Fibroblast of lung (primary cell): ENCODE data around the gene ABCA4. TPM values are rescaled to one million over a fixed set of nuclear protein-coding genes. Genes with fewer than 3 reads are reported as not detected.
"Not testable (repeated sequence)": the region's sequence is repeated elsewhere in the genome, so short reads cannot be mapped to it uniquely, and the experiment has no call there.

Experiments used
- DNase-seq, 2 donors: peaks; one replicate each; pipeline versions ENCODE4 v3.0.0 to v3.0.0-alpha.2; 2010; ENCODE audit warnings: low read depth in 2 of 2
- H2AFZ ChIP-seq: 2 replicates; pipeline ENCODE4 v1.5.1; 2012; ENCODE audit warnings: low read length, control low read depth, inconsistent platforms
- H3K27ac ChIP-seq: 2 replicates; pipeline ENCODE4 v1.5.1; 2011; ENCODE audit warnings: low read length, control low read depth; ENCODE audit not compliant: insufficient read depth
- H3K27me3 ChIP-seq: 2 replicates; pipeline ENCODE4 v1.5.1; 2011; ENCODE audit warnings: mild to moderate bottlenecking, low read length; ENCODE audit not compliant: control insufficient read depth, insufficient read depth
- H3K36me3 ChIP-seq: 2 replicates; pipeline ENCODE4 v1.5.1; 2011; ENCODE audit warnings: low read length; ENCODE audit not compliant: control insufficient read depth, insufficient read depth
- H3K4me1 ChIP-seq: 2 replicates; pipeline ENCODE4 v1.5.1; 2011; ENCODE audit warnings: low read length; ENCODE audit not compliant: control insufficient read depth, insufficient read depth; ENCODE audit errors: extremely low read depth
- H3K4me2 ChIP-seq: 2 replicates; pipeline ENCODE4 v1.5.1; 2011; ENCODE audit warnings: low read length, control low read depth; ENCODE audit not compliant: insufficient read depth; ENCODE audit errors: extremely low read depth
- H3K4me3 ChIP-seq, 4 experiments: fragments of 200-600 bp in 1 of 4; sonication (generic) in 1 of 4; replicated peaks in 1 of 4; 2 replicates each; pipeline ENCODE4 v1.5.1; 2011 to 2016; ENCODE audit warnings: low read length in 4 of 4, low read depth in 3 of 4, mild to moderate bottlenecking in 3 of 4, control low read depth in 2 of 4, inconsistent platforms in 1 of 4, mixed read lengths in 1 of 4; ENCODE audit not compliant: insufficient read depth in 1 of 4; ENCODE audit errors: control extremely low read depth in 1 of 4
- H3K79me2 ChIP-seq: 2 replicates; pipeline ENCODE4 v1.5.1; 2012; ENCODE audit warnings: mild to moderate bottlenecking, low read length, inconsistent platforms; ENCODE audit not compliant: control insufficient read depth, insufficient read depth
- H3K9ac ChIP-seq: 2 replicates; pipeline ENCODE4 v1.5.1; 2011; ENCODE audit warnings: mild to moderate bottlenecking, low read length, control low read depth; ENCODE audit not compliant: insufficient read depth
- H3K9me3 ChIP-seq: 2 replicates; pipeline ENCODE4 v1.5.1; 2012; ENCODE audit warnings: low read depth, low read length; ENCODE audit not compliant: control insufficient read depth, insufficient read depth
- H4K20me1 ChIP-seq: 2 replicates; pipeline ENCODE4 v1.5.1; 2011; ENCODE audit warnings: low read length; ENCODE audit not compliant: control insufficient read depth, insufficient read depth; ENCODE audit errors: extremely low read depth
- EZH2 ChIP-seq: IDR thresholded peaks from 2 replicates; pipeline ENCODE4 v1.5.1; 2012; ENCODE audit warnings: low read length, control low read depth, mild to moderate bottlenecking; ENCODE audit errors: missing control alignments
- polyA minus RNA-seq: library from RNA; depleted of rRNA, polyadenylated mRNA; stranded (reverse); fragments of >200 nt; gene quantifications from 2 replicates; pipeline ENCODE4 v1.2.3, GENCODE V29; 2011; ENCODE audit warnings: low replicate concordance
- polyA plus RNA-seq, 2 donors: library from polyadenylated mRNA; depleted of rRNA in 1 of 2; stranded (reverse) in 1 of 2; unstranded in 1 of 2; fragments of >200 nt; gene quantifications; 2 replicates each; pipeline ENCODE4 v1.2.1, GENCODE V29; 2011 to 2012; ENCODE audit warnings: missing spikeins in 1 of 2
- total RNA-seq: library from RNA; depleted of rRNA; stranded (reverse); fragments of >200 nt; gene quantifications from 2 replicates; pipeline ENCODE4 v1.2.1, GENCODE V29; 2014
- TF ChIP-seq, protein P1 (sequence below), 2 donors: IDR thresholded peaks in 1 of 2; conservative IDR thresholded peaks in 1 of 2; 1 replicate in 1 of 2; 2 replicates in 1 of 2; pipeline ENCODE4 v1.5.1; 2011 to 2012; ENCODE audit warnings: low read length in 2 of 2, control low read depth in 1 of 2, inconsistent platforms in 1 of 2, low read depth in 1 of 2, mild to moderate bottlenecking in 1 of 2

ABCA4 gene
- total RNA-seq, result 0.26 and 0.33 TPM in 2 replicates
- 0.02 and 0.07 TPM in 2 replicates for polyA plus RNA-seq
- polyA plus RNA-seq (2012), result 0.01 and 0.22 TPM in 2 replicates
- polyA minus RNA-seq, result 0.59 TPM in 1 of 2 replicates, not detected in the other

DNA sequence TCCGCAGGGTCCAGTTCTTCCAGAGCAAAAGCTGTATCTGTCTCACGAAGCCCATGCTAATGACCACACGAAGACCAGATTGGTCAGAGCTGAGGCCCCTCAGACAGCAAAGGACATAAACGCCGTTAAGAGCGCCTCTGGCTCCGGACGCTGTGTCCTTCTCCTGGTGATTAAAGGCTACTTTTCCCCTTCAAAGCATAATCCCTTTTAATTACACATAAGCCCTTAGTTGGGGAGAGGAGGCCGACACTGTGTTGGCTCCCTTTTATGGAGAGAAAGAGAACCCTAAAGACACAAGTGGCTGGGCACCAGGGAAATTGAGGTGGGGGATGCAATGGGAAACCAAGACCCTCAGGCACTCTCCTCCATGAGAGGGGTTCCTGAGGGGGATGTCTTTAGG, at the start of gene ABCA4:
ABCA4 (minus strand) TSS at position 158 of the 400 bp plus-strand sequence; CDS start at position 55, 103 bp downstream.
- no peaks in the 10 kb centered on the region for H3K36me3 ChIP-seq
- no peak for TF ChIP-seq EZH2
- TF ChIP-seq, protein P1, sequence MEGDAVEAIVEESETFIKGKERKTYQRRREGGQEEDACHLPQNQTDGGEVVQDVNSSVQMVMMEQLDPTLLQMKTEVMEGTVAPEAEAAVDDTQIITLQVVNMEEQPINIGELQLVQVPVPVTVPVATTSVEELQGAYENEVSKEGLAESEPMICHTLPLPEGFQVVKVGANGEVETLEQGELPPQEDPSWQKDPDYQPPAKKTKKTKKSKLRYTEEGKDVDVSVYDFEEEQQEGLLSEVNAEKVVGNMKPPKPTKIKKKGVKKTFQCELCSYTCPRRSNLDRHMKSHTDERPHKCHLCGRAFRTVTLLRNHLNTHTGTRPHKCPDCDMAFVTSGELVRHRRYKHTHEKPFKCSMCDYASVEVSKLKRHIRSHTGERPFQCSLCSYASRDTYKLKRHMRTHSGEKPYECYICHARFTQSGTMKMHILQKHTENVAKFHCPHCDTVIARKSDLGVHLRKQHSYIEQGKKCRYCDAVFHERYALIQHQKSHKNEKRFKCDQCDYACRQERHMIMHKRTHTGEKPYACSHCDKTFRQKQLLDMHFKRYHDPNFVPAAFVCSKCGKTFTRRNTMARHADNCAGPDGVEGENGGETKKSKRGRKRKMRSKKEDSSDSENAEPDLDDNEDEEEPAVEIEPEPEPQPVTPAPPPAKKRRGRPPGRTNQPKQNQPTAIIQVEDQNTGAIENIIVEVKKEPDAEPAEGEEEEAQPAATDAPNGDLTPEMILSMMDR (conservative IDR thresholded peaks at IDR 0.05 in 1 of 2, IDR thresholded peaks at IDR 0.05 in 1 of 2; ENCODE audit: low read depth in 1 of 2, low read length in 2 of 2), result no peak
- H4K20me1 ChIP-seq, result no peaks in the 10 kb centered on the region
- H3K27me3 ChIP-seq, result peaks cover 6% of the 10 kb centered on the region
- H2AFZ ChIP-seq, result no peak within 1 kb of the TSS
- H3K79me2 ChIP-seq, result no peaks in the 10 kb centered on the region
- H3K9me3 ChIP-seq, result no peaks in the 10 kb centered on the region
- H3K4me3 ChIP-seq, result no peak within 1 kb of the TSS
- H3K27ac ChIP-seq, result no peak within 1 kb of the TSS
- no peak for DNase-seq
- no peak within 1 kb of the TSS for H3K9ac ChIP-seq
- H3K4me1 ChIP-seq, result no peaks in the 10 kb centered on the region
- H3K4me2 ChIP-seq, result no peak within 1 kb of the TSS

DNA sequence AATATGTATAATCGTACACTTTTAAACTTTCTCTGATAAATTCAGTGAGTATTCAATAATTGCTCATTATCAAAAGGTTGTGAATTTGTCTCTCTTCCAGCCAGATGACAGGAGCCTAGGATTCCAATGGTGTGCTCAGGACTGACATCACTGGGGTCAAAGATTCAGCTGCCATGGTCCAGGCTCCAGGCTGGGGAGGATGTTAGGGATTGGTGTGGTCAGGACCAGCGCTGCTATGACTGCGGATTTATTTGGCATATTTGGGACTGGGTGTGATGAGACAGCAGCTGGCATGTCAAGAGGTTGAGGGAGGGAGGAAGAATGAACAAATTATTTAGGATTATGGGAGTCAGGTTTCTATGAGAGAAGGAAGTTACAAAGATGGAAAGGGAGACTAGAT, 48.2 kb upstream of the ABCA4 start:
- Histone ChIP-seq H3K4me3 (no peak overlapping the region), H3K79me2 (no peaks in the 10 kb centered on the region), H2AFZ (no peak overlapping the region), H3K27me3 (no peaks in the 10 kb centered on the region), H3K27ac (no peak overlapping the region), H3K9me3 (no peaks in the 10 kb centered on the region), H3K36me3 (peaks cover 6% of the 10 kb centered on the region), H3K9ac (no peak overlapping the region), H3K4me1 (no peaks in the 10 kb centered on the region), H3K4me2 (no peak overlapping the region), H4K20me1 (no peaks in the 10 kb centered on the region)
- peak in 1 of 2 donors; percentile 2 for DNase-seq
- TF ChIP-seq, protein P1 (conservative IDR thresholded peaks at IDR 0.05 in 1 of 2, IDR thresholded peaks at IDR 0.05 in 1 of 2; ENCODE audit: low read depth in 1 of 2, low read length in 2 of 2), result no peak
- TF ChIP-seq EZH2, result no peak

DNA sequence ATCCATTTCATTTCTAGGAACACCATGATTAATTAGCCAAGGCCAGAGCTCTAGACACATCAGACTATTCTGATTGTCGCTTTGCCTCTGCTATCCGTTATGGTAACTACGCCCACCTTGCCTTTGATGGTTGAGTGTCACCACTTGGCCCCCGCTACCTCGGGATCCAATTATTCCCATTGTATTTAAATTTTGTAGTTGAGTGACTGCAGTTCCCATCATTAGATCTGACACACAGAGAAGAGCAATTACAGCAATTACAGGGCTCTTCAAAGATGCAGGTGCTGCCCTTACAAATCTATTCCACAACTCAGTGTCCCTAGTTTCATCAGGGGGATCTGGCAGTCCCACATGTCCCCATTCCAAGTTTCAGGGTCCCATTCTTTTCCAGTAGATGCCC, 44.9 kb upstream of the ABCA4 start:
- no peak for TF ChIP-seq EZH2
- TF ChIP-seq, protein P1 (conservative IDR thresholded peaks at IDR 0.05 in 1 of 2, IDR thresholded peaks at IDR 0.05 in 1 of 2; ENCODE audit: low read depth in 1 of 2, low read length in 2 of 2), result no peak
- Histone ChIP-seq H3K9me3 (no peaks in the 10 kb centered on the region), H2AFZ (no peak overlapping the region), H3K79me2 (no peaks in the 10 kb centered on the region), H3K4me1 (no peaks in the 10 kb centered on the region), H4K20me1 (no peaks in the 10 kb centered on the region), H3K4me2 (no peak overlapping the region), H3K9ac (no peak overlapping the region), H3K36me3 (no peaks in the 10 kb centered on the region), H3K27me3 (no peaks in the 10 kb centered on the region), H3K4me3 (no peak overlapping the region), H3K27ac (no peak overlapping the region)
- no peak for DNase-seq

DNA sequence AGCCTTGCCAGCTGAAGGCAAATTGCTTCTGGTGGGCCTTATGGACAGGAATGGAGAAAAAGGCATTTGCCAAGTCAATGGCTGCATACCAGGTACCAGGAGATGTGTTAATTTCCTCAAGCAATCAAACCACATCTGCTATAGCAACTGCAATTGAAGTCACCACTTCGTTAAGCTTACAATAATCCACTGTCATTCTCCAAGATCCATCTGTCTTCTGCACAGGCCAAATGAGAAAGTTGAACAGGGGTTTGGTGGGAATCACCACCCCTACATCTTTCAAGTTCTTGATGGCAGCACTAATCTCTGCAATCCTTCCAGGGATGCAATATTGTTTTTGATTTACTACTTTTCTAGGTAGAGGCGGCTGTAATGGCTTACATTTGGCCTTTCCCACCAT, 43.9 kb upstream of the ABCA4 start:
- H2AFZ ChIP-seq, H3K9me3 ChIP-seq, H3K4me3 ChIP-seq, H3K4me1 ChIP-seq, H3K27me3 ChIP-seq, H3K79me2 ChIP-seq, H3K27ac ChIP-seq, H4K20me1 ChIP-seq, H3K36me3 ChIP-seq, DNase-seq, H3K4me2 ChIP-seq, H3K9ac ChIP-seq: not testable (repeated sequence)

DNA sequence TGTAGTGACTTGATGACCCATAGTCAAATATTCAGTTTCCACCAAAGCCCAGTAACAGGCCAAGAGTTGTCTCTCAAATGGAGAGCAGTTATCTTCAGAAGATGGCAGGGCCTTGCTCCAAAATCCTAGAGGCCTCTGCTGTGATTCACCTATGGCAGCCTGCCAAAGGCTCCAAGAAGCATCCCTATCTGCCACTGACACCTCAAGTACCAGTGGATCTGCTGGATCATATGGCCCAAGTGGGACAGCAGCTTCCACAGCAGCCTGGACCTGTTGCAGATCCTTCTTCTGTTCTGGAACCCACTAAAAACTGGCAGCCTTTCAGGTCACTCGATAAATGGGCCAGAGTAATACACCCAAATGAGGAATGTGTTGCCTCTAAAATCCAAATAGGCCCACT, 43.2 kb upstream of the ABCA4 start:
- not testable (repeated sequence) for H3K4me3 ChIP-seq, H3K27ac ChIP-seq, DNase-seq

More for the DNA sequence above, 43.2 kb upstream of the ABCA4 start:
- H3K36me3 ChIP-seq, H3K79me2 ChIP-seq, H3K27me3 ChIP-seq, H3K9me3 ChIP-seq, H4K20me1 ChIP-seq, H2AFZ ChIP-seq, H3K9ac ChIP-seq, H3K4me1 ChIP-seq, H3K4me2 ChIP-seq: not testable (repeated sequence)
